ENCODE results near the gene CRISPLD2.
A peak's percentile ranks its signal among the peaks of the same experiment; 100 is the strongest.

The CRISPLD2 gene

DNA sequence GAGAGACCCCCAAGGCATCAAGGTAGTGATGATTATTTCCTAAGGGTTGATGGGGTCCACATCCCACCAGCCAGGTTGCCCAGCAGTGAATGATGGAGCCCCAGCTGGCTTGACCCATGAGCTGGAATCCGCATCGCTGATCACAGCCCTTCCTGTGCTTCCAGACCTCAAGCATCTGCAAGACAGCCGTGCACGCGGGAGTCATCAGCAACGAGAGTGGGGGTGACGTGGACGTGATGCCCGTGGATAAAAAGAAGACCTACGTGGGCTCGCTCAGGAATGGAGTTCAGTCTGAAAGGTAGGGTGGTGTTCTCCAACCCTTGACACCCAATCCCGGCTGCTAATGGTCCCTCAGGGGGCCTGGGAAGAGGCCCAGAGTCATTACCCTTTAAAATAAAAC is 69.3 kb downstream of the CRISPLD2 start:
- DNase-seq, result no peak

DNA sequence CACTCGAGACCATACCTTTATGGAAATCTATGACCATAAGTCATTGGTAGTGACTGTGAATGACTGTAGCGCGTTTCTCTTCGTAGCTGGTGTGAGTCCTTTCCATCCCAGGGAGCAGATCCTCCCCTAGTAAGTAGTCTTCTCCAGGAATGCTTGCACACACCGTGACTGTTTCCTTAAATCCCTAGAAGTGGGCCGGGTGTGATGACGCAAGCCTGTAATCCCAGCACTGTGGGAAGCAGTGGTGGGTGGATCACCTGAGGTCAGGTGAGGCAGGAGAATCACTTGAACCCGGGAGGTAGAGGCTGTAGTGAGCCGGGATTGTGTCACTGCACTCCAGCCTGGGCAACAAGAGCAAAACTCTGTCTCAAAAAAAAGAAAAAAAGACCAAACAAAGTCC is 70.6 kb downstream of the CRISPLD2 start:
- DNase-seq, result no peak

DNA sequence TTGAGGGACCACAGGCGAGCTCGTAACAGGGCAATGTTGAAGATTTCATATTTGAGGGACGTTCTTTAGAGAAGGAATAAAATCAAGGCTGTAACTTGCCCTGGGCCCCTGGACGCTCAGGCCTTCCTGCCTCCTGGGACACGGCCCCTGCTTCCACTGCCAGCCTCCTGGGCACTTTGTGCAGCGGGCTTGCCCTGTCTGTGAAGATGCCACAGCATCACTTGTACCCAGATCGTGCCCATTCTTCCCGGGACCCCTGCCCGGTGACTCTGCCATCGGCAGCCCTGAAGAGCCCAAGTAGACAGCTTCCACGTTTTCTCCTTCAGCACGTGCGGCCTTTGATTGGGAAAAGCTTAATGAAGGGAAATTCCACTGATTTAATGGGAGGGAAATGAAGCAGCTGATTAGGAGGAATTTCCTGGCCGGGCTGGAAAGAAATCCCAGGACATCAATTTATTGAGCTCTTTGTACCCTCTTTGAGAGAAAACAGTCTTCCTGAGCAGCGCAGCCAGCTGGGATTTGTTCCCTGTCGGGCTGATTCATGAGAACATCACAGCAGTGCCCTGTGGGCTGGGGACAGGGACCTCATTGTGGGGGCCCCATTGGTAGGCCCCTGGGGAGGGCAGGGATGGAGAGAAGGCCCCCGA is 71.5 kb downstream of the CRISPLD2 start:
- DNase-seq, result no peak

DNA sequence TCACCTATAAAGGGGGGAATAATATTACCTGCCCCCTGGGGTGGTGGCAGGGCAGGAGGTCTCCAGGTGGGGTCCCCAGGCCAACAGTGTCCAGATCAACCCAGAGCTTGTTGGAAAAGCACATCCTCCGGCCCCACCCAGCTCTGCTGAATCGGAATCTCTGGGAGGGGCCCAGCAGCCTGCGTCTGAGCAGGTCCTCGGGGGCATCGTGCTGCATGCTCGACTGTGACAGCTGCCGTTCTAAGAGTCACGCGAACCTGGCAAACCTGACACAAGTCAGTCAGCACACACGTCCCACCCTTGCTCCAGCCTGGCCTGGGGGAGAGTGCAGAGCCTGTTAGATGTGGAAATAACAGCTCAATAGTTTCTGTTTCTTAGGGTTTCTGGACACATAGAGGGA is 72.3 kb downstream of the CRISPLD2 start:
- no peak for DNase-seq

DNA sequence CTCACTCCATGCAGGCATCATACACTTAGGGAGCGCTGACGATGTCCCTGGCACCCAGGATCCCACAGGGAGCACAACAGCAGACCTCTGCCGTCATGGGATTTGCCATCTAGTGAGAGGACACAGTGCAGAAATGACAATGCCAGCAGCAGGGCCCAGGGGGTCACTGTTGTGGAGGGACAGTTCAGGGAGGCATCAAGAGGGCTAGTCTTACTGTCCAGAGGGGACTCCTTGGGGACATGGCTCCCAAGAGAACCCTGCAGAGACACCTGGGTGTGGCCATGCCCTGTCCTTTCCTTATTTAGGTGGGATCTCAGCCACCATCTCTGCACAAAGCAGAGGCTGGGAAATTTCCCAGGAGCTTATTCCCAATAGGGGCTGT is 73.7 kb downstream of the CRISPLD2 start:
- no peak for DNase-seq

DNA sequence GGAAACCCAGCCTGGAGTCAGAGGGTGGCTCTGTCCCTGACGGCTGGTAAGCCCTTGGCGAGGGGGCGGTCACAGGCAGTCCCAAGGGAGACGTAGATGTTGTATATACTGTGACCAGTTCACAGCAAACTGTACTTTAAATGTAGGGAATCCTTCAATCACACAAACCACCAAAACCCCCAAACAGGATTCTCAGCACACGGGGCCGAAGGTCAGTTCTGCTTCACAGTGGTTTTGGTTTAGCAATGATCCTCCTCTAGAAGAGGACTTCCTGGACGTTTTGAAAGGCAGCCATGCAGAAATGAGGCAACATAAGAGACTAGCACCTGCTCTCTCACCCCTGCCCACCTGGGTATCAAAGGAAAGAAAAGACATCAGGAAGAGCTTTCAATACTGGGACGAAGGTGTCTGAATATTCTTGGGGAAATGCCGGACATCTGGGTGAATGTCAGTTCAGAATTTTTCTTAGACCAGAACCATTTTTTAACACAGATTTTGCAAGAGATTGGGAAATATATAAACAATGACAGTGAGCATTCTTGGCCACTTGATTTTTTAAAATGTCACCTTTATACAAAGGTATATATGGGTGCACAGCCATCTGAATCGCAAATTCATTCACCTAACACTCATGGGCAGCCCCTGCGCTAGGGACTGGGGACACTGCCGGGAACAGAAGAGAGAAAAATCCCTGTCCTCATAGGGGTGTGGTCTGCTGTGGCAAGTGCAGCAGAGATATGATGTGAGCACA is 74.2 kb downstream of the CRISPLD2 start:
- no peak for DNase-seq

DNA sequence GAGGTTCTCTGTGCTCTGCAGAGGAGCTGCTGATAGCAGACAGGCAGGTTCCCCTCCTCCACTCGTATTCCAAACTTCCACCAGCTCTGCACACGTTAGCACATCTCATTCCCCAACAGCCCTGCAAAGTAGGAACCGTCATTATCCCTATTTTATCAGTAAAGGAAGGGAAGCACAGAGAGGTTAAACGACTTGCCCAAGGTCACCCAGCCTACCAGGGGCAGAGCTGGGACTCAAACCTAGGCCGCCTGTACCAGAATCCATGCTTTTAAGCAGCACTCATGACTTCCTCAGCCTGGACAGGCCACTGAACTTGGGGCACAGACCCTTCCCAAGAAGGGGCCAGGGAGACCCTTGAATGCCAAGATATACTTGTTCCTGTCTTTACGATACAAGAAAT is 75.2 kb downstream of the CRISPLD2 start:
- no peak for DNase-seq

DNA sequence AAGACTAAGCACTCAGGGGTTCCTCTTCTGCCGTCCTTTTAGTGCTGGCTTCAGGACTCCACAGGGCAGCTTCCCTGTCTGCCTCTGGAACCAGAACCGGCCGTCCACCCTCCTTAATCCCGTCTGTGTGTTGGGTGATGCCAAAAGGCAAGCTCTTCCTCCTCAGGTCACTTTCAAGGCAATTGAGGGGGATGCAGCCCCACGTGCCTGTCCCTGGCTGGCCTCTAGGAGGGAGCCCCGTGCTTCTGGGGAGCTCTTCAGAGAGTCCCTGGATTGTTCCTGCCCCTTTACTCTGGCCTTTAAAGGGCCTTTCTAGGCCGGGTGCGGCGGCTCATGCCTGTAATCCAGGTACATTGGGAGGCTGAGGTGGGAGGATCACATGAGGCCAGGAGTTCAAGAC is 77.1 kb downstream of the CRISPLD2 start:
- no peak for DNase-seq

DNA sequence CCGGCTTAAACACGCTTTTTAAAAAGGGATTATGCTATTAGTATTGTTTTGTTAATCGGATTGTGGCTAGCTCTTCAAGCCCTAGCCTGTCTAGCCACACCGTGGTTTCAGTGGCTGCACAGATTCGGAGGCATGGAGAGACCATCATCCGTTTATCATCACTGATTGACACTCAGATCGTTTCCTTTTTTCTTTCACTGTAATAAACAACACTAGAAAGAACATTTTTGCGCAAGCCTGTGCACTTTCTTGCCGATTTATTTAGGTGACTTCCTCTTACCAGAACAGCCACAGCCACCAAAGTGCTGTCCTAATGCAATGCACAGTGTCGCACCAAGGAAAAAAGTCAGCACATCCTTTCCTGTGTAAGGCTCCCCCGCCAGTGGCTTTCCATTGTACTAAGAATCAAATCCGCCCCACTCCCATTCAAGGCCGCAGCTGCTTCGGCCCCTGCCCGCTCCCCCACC is 78.2 kb downstream of the CRISPLD2 start:
- DNase-seq, result peak in 1 of 2 donors; percentile 60

DNA sequence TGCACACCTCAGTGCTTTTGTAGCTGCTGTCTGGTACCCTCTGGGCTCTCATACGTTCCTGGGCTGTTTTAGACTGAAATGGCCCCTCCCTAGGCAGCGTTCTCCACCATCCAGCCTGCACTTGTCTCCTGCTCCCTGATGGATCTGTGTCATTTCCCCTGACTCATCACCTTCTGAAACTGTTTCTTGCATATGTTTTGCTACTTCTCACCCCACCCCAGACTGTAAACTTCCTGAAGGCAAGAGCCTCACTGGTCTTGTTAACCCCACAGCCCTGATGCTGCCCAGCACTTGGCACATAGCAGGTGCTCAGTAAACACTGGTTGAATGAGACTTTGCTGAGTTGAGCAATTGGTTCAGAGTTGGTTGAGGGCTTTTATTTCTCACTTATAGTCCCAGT is 78.7 kb downstream of the CRISPLD2 start:
- peak; percentile 23 to 60 for DNase-seq

DNA sequence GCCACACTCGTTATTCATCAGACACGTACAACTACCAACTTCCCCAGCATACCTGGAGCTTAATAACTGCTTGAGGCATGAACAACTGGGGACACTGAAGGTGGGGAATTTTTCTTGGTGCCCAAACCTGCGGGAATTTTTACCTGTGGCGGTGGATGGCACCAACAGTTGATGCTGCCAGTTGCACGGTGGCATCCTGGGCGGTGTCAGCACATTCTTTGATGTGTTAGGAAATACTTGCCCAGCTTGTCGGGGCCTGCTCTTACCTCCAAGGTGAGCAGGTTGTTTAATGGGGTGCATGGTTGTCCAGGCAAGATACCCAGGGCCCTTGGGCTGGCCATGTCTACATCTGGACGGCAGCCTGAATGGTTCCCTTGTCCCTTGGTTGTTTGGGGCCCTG is 79.6 kb downstream of the CRISPLD2 start:
- DNase-seq, result no peak

DNA sequence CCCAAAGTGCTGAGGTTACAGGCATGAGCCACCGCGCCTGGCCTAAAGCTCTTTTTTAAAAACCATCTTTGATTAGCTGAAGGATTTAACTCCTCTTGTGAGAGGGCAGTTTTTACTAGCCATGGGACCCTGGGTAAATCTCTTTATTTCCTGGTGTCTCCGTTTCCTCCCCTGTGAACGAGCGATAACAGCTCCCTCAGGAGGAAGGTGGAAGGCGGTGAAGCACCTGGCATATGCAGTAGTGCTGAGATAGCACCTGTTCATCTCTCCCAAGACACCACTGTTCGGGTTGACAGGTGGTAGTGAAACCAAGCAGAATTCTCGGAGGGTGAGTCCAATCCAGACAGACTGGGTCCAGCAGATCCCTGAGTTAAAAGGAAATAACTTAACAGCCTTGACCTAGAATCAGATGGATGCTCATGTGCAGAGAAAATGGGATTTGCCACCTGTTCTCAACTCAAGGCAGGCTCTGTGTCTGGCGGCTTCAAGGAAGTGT is 86.2 kb downstream of the CRISPLD2 start:
- no peak for DNase-seq

DNA sequence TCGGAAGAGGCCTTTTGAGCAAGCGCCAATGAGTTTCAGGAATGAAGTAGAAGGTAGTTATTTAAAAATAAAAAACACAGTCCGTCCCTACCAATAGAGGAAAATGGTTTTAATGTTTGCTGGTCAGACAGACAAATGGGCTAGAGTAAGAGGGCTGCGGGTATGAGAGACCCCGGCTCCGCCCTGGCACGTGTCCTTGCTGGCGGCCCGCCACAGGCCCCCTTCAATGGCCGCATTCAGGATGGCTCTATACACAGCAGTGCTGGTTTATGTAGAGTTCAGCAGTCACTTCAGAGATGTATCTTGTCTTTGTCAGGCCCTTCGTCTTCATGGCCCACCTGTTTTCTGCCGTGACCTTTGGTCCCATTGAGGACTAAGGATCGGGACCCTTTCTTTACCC is 87.3 kb downstream of the CRISPLD2 start:
- no peak for DNase-seq

DNA sequence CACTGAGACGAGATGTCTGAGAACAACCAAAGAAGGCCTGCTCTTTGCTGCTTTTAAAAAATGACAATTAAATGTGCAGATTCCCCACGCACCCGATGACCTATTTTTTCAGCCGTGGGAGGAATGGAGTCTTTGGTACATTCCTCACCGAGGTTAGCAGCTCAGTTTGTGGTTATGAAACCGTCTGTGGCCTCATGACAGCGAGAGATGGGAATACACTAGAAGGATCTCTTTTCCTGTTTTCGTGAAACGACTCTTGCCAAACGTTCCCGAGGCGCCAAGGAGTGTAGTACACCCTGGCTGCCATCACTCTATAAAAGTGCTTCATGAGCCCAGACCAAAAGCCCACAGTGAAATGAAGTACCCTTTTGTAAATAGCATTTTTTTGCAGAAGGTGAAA is 87.8 kb downstream of the CRISPLD2 start:
- DNase-seq, result no peak

DNA sequence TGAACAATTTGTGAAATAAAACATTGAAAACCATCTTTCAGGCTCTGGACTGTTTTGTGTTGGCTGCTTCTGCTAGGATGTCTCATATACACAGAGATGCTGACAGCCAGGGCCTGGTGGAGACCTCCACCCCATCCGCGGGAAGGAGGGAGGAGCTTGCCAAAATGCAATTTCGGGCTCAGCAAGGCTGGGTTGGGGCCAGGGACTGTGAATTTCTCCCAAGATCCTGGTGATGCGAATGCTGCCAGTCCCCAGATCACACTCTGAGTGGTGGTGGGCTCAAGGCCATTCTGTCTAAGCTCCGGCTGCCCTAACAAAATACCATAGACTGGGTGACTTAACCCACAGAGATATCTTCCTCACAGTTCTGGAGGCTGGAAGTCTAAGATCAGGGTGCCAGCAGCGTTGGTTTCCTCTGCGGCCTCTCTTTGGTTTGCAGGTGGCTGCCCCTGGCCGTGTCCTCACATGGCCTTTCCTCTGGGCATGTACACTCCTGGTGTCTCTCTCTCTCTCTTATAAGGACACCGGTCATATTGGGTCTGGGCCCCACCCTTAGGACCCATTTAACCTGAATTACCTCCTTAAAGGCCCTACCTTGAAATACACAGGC is 89.8 kb downstream of the CRISPLD2 start:
- DNase-seq, result no peak

DNA sequence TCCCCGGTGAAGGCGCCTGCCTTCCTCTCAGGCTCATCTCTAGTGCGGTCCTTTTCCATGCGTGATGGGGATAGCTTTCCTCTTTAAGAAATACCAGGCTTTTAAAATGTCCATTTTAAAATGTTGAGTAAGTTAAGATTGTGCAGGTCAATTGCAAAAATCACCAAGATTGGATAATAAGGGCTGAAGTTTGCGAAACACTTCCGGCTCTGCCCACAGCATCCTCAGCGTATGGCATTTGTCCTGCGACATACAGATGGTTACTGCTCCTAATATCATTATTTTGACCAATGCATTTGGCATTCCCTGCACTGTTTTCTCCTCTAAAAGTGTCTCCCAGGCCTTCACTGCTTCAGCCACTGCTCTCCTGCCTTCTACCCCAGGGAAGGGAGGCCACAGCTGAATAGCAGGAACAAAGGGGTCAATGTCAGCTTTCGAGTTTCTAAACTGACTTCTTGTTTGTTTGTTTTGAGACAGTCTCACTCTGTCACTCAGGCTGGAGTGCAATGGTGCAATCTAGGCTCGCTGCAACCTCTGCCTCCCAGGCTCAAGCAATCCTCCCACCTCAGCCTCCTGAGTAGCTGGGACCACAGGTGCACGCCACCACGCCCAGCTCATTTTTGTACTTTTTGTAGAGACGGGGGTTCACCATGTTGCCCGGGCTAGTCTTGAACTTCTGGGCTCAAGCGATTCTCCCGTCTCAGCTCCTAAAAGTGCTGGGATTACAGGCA is 91.9 kb downstream of the CRISPLD2 start:
- peak in 1 of 2 donors; percentile 33 for DNase-seq

DNA sequence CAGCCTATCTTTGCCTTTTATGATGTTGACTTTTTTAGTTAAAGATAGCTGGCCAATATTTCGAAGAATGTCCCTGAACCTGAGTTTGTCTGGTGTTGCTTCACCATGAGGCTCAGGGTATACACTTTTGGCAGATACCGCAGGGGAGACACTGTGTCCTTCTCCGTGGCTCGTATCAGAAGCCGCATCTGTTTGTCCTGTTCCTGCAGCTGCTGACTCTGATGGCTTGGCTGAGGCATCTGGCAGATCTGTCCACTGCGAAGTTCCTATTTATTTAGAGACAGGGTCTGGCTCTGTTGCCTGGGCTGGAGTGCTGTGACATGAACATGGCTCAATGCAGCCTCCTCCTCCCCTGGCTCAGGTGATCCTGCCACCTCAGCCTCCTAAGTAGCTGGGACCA is 93.5 kb downstream of the CRISPLD2 start:
- peak in 1 of 2 donors; percentile 86 for DNase-seq

DNA sequence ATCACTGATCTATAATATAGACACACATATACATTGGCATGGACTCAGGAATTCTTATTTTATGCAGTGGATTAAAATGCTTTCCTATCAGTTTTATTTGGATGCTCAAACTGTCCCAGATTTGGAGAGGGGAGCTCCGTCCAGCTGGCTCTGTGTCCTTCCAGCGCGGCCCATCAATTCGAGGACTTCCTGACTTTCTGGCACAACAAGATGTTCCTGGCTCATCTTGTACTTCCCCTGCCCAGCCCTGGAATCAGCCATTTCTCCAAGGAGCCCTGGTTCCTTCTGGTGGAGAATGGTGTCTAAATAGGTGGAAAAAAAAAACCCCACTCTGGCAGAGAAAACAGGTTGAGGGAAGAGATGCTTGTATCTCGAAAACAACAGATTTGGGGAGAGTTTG is 94.5 kb downstream of the CRISPLD2 start:
- DNase-seq, result no peak

DNA sequence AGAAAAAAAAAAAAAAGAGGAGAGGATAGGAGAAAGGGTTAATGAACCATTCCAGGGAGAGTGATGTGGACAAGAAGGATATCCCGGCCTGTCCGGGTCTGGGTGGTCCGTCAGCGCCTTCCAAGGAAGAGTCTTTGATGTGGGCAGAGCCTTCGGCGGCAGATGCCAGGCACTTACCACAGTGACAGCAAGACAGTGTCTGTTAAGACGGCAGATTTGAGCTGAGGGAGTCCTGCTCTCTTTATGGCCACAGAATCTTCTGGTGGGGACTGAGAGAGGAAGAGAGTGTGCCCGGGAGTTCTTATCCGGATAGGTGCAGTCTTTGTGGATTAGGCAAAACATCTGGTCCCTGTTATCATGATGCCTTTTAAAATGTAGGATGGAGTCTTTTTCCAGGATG is 96.4 kb downstream of the CRISPLD2 start:
- DNase-seq, result no peak

DNA sequence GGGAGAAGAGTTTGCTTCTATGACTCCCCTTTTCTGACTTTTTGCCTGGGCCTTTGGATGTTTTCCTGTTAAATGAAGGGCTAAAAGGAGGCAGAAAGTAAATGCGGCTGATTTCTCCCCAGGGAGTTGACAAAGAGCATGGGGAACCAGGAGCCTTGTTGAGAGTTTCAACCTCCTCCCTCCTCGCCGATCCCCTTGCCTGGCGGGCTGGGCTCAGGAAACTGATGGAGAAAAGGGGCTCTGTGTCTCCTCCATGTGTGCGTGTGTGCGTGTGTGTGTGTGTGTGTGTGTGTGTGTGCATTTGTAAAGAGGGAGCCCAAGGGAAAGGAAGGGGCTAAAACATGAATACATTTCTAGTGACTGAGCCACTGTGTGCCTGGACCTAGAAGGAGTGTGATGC is 97.1 kb downstream of the CRISPLD2 start:
- DNase-seq, result no peak

DNA sequence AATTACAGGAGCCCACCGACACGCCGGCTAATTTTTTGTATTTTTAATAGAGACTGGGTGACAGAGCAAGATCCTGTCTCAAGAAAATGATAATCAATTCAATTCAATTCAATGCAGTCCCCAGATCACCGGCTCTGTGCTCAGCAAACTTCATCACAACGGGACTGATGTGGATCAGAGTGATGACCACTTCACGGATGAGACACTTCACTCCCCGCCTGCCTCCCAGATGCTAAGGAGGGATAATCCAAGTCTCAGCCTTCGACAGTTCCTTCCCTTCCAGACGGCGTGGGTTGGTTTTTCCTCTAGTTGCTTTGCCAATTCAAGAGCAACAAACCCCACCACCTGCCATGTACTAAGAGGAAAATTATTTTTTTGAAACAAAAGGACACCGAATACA is 97.7 kb downstream of the CRISPLD2 start:
- no peak for DNase-seq

DNA sequence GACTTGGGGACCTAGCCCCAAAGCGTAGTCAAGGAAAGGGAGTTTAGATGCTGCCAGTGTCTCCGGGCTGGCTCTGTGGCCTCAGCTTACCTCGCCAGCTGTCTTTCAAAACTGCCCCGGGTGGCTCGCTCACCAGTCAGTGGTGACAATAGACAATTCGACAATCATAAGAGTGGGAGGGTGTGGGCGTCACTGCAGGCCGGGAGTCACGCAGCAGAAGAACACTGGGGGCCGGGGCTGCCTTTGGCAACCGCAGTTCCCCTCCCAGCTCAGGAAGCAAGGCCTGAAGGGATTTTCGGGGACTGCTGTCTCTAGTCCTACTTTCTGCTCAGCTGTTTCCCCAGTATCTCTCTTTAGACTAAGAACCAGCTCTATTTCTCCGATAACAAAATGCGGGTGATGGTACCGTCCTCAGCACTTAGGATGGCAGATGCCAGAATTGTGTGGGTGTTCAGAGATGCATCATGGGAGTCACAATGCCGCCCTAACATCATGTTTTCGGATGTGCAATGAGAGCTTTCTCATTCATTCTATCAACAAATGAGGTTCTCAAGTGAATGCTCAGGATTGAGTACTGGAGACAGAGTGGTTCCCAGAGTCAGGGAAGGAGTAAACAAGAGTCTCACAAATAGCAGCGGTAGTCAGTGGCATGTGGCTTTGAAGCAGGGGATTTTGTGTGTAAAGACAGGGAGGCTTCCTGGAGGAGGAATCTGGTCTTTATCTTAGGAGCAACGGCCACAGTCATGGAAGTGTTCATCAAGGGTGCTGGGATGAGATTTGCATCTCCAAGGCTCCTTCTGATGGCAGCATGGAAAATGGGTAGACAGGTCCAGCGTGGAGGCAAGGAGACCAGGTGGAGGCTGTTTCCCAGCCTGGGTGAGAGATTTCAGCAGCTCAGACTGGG is 98.5 kb downstream of the CRISPLD2 start:
- no peak for DNase-seq

Measured in bone marrow (tissue), 2 donors.